NCI-H345 treated with DMSO at 0.1 percent for 48 hours (cell line): ENCODE data around the gene PORCN.
"Not testable (repeated sequence)": the region's sequence is repeated elsewhere in the genome, so short reads cannot be mapped to it uniquely, and the experiment has no call there.

Experiments
- DNase-seq: peaks from one replicate; lab custom pipeline; 2025; ENCODE audit not compliant: unreplicated experiment; lab: John Stamatoyannopoulos, UW

The PORCN gene

DNA sequence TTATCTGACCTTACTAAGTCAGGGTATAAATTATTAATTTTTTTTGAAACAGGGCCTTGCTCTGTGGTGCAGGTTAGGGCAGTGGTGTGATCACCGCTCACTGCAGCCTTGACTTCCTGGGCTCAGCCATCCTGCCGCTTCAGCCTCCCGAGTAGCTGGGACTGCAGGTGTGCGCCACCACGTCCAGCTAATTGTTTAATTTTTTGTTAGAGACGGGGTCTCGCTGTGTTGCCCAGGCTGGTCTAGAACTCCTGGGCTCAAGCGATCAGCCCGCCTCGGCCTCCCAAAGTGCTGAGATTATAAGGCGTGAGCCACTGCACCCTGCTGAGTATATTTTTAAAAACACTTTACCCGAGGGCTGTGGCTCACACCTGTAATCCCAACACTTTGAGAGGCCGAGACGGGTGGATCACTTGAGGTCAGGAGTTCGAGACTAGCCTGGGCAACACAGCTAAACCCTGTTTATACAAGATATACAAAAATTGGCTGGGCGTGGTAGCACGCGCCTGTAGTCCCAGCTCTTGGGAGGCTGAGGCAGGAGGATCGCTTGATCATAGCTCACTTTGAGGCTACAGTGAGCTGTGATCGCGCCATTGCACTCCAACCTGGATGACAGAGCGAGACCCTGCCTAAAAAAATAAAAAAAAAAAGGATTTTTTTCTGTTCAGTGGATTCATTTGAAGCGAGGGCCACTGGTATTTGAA, 30.0 kb downstream of the PORCN start:
- no peak for DNase-seq

DNA sequence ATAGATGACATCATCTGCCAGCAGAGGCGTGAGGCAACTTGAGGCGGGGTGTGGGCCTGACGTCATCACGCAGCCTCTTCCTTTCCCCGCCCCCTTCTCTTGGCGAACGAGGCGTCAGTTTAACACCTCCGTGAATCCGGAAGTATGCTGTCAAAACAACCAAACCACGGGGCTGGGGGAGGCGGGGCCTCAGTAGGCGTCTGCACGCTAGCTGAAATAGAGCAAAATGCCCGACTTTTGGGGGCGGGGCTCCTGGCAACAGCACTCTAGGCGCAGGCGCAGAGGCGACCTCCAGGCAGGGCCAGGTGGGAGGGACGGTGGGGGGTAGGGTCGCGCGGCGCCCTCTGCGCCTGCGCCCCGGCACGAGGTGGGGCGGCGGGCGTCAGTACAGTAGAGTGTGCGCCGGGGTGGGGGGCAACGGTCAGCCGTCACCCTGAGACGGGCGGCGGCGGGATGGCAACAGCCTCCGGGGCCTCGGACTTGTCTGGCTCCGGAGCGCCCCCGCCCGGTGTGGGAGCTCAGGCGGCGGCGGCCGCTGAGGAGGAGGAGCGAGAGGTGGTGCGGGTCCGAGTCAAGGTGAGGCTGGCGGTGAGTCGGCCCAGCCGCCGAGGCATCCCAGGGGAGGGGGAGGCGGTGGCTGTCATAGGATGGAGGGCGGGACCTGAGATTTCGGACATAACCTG, 30.7 kb downstream of the PORCN start, which contains the start of gene TBC1D25:
TSS of gene TBC1D25 (plus strand) at position 370 of the 683 bp plus-strand sequence. CDS start at position 454, 84 bp downstream.
- peak; percentile 89 for DNase-seq

- peak; percentile 7 for DNase-seq
Observed at GRCh38 chrX:48540028-48540375, 31.2 kb downstream of the PORCN start.

DNA sequence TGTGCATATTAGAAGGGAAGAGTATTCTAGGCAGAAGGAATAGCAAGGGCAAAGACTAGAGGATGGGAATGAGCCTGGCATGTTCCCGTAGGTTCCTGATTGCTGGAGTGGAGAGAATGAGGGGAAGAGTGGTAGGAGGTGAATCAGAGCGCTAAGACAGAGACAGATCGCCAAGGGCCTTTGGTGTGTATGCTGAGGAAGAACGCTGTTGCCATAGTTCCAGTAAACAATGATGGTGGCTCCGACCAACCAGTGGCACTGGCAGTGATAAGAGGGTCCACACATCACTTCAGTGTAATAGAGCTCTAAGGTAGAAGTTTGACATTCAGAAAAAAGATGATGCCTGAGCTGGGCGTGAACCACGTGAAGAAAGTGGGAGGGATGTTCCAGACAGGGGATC, 31.7 kb downstream of the PORCN start:
- no peak for DNase-seq

GRCh38 chrX:48541140-48541814, 32.5 kb downstream of the PORCN start:
- no peak for DNase-seq

DNA sequence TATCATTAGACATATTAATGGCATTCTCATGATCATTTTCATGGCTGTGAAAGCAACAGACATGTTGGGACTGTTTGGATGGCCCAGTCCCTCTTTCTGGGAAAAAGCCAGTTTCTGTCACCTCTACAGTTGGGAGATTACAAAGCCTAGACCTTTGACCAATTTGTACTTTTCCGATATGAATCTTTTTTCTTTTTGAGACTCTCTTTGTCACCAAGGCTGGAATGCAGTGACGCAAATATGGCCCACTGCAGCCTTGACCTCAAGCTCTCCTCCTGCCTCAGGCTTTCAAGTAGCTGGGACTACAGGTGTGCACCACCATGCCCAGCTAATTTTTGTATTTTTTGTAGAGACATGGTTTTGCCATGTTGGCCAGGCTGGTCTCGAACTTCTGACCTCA, 40.1 kb downstream of the PORCN start:
- no peak for DNase-seq

DNA sequence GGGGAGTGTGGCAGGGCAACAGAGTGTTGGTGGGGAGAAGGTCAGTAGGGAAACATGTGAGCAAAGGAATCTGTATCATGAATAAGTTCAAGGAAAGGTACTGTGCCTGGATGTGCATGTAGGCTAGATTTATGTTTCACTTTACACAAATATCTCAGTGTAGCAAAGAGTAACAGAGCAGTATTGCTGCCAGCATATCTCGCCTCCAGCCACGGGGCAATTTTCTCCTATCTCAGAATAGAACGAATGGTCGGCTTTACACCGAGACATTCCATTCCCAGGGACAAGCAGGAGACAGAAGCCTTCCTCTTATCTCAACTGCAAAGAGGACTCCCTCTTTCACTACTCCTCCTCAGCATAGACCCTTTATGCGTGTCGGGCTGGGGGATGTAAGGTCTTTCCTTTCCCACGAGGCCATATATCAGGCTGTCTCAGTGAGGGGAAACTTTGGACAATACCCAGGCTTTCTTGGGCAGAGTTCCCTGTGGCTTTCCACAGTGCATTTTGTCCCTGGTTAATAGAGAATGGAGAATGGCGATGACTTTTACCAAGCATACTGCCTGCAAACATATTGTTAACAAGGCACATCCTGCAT, 47.0 kb downstream of the PORCN start:
- DNase-seq, result not testable (repeated sequence)

GRCh38 chrX:48558271-48558670, 49.5 kb downstream of the PORCN start:
- DNase-seq, result no peak

DNA sequence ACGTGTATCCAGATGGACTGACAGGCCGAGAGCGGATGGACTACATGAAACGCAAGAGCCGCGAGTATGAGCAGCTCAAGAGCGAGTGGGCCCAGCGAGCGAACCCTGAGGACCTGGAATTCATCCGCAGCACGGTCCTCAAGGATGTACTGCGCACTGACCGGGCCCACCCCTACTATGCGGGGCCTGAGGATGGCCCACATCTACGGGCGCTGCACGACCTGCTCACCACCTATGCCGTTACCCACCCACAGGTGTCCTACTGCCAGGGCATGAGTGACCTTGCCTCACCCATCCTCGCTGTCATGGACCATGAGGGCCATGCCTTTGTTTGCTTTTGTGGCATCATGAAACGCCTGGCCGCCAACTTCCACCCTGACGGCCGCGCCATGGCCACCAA, 50.8 kb downstream of the PORCN start:
- no peak for DNase-seq

DNA sequence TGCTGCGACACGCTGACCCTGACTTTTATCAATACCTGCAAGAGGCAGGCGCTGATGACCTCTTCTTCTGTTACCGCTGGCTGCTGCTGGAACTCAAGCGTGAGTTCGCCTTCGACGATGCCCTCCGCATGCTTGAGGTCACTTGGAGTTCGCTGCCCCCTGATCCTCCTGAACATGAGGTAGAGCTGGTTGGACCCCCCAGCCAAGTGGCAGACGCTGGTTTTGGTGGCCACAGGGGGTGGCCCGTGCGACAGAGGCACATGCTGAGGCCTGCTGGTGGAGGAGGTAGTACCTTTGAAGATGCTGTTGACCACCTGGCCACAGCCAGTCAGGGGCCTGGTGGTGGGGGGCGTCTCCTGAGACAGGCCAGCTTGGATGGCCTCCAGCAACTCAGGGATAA, 51.3 kb downstream of the PORCN start:
- no peak for DNase-seq

GRCh38 chrX:48560681-48561080, 51.9 kb downstream of the PORCN start:
- DNase-seq, result no peak

GRCh38 chrX:48569958-48570357, 61.2 kb downstream of the PORCN start:
- no peak for DNase-seq
